Muscle layer of duodenum (tissue), 2 donors: ENCODE measurements around the gene MIEN1.

Source experiments
- H3K27ac ChIP-seq: one replicate; pipeline ENCODE4 v1.7.0; 2013; ENCODE audit warnings: mild to moderate bottlenecking, low read length
- H3K27me3 ChIP-seq: one replicate; pipeline ENCODE4 v1.7.0; 2013; ENCODE audit warnings: low read depth, mild to moderate bottlenecking, control low read depth, low read length
- H3K36me3 ChIP-seq, 2 donors: one replicate each; pipeline ENCODE4 v1.7.0; 2013; ENCODE audit warnings: low read length in 2 of 2, control low read depth in 1 of 2, mild to moderate bottlenecking in 1 of 2; ENCODE audit not compliant: insufficient read depth in 2 of 2, control insufficient read depth in 1 of 2
- H3K4me1 ChIP-seq, 2 donors: one replicate each; pipeline ENCODE4 v1.7.0; 2013; ENCODE audit warnings: low read length in 2 of 2, mild to moderate bottlenecking in 2 of 2, control low read depth in 1 of 2, moderate library complexity in 1 of 2; ENCODE audit not compliant: insufficient read depth in 2 of 2, control insufficient read depth in 1 of 2
- H3K4me3 ChIP-seq, 2 donors: one replicate each; pipeline ENCODE4 v1.7.0; 2013; ENCODE audit warnings: low read length in 2 of 2, low read depth in 1 of 2, mild to moderate bottlenecking in 1 of 2
- H3K9me3 ChIP-seq, 2 donors: one replicate each; pipeline ENCODE4 v1.7.0; 2013; ENCODE audit warnings: low read length in 2 of 2, control low read depth in 1 of 2, mild to moderate bottlenecking in 1 of 2; ENCODE audit not compliant: control insufficient read depth in 1 of 2
- donor health status: healthy.

Gene MIEN1

GRCh38 chr17:39687101-39687545 lies 43.2 kb downstream of the MIEN1 start:
- H3K4me1 ChIP-seq: peaks cover 8% of the 10 kb centered on the region in 2 donors
- H3K27me3 ChIP-seq: no peaks in the 10 kb centered on the region
- H3K9me3 ChIP-seq: no peaks in the 10 kb centered on the region
- peaks cover 12 to 19% of the 10 kb centered on the region in 2 donors for H3K36me3 ChIP-seq
- peak overlapping the region; percentile 91 for H3K27ac ChIP-seq
- peak overlapping the region; percentile 84 to 97 for H3K4me3 ChIP-seq

- Histone ChIP-seq H3K4me3 (no peak overlapping the region), H3K27ac (no peak overlapping the region), H3K36me3 (peaks cover 12 to 32% of the 10 kb centered on the region in 2 donors), H3K27me3 (no peaks in the 10 kb centered on the region), H3K9me3 (no peaks in the 10 kb centered on the region), H3K4me1 (peaks cover 8 to 9% of the 10 kb centered on the region in 2 donors)
These were observed 45.8 kb downstream of the MIEN1 start for GRCh38 chr17:39684369-39685192.

- peaks cover 12 to 37% of the 10 kb centered on the region in 2 donors for H3K36me3 ChIP-seq
- peaks cover 2 to 9% of the 10 kb centered on the region in 2 donors for H3K4me1 ChIP-seq
- H3K27me3 ChIP-seq: no peaks in the 10 kb centered on the region
- H3K9me3 ChIP-seq: no peaks in the 10 kb centered on the region
- H3K4me3 ChIP-seq: no peak overlapping the region
- H3K27ac ChIP-seq: no peak overlapping the region
These were observed 46.9 kb downstream of the MIEN1 start for GRCh38 chr17:39683295-39683939.

- Histone ChIP-seq H3K4me3 (no peak overlapping the region), H3K27ac (peak overlapping the region; percentile 69), H3K4me1 (peaks cover 11 to 14% of the 10 kb centered on the region in 2 donors), H3K36me3 (peaks cover 5 to 33% of the 10 kb centered on the region in 2 donors), H3K27me3 (no peaks in the 10 kb centered on the region), H3K9me3 (no peaks in the 10 kb centered on the region)
These were observed 50.7 kb downstream of the MIEN1 start for GRCh38 chr17:39679521-39680192.
